ENCODE data around the gene NOM1.

NOM1 gene

DNA sequence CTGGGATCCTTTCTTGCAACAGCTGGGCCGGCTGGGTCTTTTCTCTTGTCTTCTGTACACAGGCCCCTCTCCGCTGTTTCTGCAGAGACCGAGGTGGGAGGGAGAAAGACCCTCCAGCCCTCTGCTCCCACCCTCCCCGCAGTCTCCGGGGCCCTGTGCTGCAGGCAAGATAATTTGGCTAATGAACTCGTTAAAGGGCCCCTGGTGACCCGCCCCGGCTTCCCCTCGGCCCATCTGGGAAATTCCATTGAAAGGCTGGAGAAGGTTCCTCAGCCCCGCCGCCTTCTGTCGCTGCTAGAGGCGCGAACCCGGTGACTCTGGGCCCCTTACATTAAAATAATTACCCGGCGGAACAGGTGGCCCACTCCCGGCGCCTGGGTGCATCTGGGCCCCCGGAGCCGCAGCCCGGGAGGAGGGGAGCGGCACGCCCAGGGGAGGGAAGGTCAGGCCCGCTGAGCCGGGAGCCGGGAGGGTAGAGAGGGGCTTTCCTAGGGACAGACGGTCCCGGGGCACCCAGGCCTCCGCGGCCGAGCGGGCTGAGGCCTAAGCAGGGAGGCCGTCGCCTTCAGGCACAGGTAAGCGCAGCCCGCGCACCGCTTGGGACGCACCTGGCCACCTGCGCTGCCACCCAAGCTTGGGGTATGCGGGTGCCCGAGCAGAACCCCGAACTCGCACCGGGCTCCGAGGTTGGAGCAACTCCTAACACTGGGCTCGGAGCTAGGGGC is 68.3 kb downstream of the NOM1 start:
- no peak for FAIRE-seq

- FAIRE-seq, result no peak
Observed at GRCh38 chr7:157018328-157018996, 69.0 kb downstream of the NOM1 start.

- FAIRE-seq, result no peak
Observed at GRCh38 chr7:157018997-157019608, 69.6 kb downstream of the NOM1 start.

DNA sequence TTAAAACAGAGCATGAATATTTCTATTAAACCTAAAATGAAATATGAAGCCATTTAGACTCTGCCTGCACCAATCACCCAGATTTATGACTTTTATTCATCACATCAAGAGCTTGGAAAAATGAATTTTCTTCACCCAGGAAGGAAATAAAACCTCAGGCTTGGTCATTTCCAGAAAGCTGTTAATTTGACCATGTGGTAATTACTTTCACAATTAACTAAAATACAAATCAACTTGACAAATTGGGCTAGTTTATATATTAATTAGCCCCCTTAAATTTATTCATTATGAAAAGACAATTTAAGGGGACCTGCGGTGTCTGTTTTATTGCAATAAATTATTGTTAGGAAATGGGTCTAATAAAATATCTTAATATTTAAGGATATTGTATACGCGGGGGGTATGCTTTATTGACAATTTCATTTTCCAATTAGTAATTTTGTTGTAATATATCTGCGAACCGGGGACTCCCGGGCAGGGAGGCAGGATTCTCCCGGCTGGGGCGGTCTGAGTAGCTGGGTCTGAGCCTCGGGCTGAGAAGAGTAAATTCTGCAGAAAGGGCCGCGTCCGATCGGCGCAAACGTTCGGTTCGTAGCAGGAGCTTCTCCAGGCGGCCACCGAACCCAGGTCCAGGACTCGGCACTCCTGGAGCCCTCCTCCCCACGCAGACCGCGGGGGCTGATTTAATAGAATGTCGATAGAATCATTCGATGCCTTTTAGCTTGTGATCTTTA is 70.4 kb downstream of the NOM1 start:
- no peak for FAIRE-seq

- no peak for FAIRE-seq
Observed at GRCh38 chr7:157020514-157021070, 71.1 kb downstream of the NOM1 start.

GRCh38 chr7:157021071-157021870 is 71.8 kb downstream of the NOM1 start:
- FAIRE-seq, result no peak

- FAIRE-seq, result no peak
Observed at GRCh38 chr7:157021871-157022680, 72.6 kb downstream of the NOM1 start.

Measured in colon (tissue), 2 donors.